ENCODE data around the gene ZNF160.
"Not testable (repeated sequence)": the region's sequence is repeated elsewhere in the genome, so short reads cannot be mapped to it uniquely, and the experiment has no call there.

Gene ZNF160

DNA sequence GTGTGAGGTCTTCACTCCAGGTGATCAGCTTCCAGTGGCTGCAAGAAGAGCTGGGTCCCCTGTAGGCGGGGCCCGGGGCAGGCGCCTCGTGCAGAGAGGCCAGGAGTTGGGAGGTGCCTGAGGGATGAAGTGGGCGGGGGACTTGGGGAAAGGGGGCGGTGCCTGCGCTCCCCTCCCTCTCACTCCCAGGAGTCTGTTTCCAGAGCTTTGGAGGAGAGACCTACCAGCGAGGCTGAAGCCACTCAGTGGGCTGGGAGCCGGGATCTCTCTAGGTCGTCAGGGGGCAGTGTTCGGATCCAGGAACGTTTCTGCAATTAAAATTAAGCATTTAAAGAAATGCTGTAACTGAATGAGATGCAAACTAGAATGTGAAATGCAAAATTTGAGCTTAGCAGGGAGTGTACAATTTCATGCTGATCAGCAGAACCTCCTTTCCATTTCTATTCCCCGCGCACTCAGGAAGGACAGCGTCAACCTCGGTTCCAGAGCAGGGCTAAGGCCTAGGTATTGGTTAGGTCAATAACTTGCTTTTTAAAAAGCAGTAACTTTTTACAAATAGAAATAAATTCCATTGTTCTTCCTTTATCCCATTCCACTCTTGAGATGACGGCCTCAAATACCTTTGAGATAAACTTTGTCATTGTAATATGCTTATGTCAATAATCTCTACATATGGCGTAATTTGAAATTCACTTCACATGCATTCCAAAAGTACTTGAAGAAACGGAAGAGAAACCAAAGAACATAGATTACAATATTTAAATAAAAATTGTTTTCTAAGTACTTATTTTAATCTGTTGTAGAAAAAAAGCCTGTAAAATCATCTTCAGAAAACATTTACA is 11.6 kb downstream of the ZNF160 start:
- no peak for DNase-seq (ENCODE audit: low spot score)

DNA sequence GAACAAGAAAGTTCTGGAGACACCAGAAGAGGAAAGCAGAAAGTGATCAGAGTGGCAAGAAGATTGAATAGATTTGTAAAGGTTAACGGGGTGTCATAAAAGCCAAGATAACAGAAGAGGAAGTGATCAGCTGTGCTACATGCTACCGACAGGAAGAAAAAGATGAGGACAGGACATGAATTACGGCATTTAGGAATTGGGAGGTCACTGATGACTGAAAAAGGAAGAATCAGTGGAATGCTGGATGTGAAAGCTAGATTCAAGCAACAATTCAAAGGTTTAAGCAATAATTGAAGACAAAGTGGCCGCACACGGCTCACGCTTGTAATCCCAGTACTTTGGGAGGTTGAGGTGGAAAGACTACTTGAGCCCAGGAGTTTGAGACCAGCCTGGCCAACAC is 15.1 kb downstream of the ZNF160 start:
- DNase-seq (ENCODE audit: low spot score), result no peak

DNA sequence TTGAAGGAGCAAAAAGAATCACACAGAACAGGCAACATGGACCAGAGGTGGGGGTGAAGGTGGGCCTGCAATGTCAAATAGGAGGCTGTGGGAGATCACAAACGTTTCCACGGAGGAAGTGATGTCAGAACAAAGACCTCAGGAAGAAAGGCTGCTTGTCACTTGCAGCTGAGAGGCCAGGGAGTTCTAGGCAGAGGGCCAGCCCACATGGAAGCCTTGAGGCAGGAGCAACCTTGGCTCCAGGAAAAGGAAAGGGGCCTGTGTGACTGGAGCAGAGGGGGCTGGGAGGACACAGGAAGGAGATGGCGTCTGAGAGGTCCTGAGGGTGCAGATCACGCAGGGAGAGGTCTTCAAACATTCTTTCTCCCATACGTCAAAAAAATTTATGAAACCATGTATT is 16.3 kb downstream of the ZNF160 start:
- DNase-seq (ENCODE audit: low spot score), result no peak

DNA sequence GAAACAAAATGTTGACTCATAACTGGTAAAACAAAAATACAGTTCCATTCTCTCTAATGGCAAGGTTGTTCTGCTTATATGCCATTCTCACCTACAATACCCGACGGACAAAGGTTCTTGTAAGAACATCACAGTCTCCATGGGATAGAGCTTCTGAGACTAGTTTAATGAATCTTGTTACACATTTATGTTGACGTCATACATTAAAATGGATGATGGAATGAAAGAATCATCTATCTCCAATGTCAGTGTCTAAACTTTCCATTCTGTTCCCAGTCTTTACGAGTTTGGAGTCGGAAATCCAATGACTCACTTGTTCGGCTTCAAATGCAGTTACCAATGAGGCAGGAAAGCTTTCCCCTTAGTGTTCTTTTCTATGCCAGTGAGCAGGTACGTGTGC is 17.7 kb downstream of the ZNF160 start:
- no peak for DNase-seq (ENCODE audit: low spot score)

DNA sequence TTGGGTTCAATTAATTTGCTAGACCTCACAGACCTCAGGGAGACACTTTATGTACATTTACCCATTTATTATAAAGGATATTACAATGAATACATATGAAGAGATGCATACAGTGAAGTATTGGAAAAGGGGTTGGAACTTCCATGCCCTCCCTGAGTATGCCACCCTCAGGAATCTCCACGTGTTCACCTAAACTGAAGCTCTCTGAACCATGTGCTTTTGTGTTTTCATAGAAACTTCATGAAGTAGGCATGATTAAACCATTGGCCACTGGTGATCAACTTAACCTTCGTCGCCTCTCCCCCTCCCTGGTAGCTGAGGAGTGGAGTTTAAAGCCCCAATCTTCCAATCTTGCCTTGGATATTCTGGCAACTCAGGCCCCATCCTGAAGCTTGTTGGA is 20.3 kb downstream of the ZNF160 start:
- DNase-seq (ENCODE audit: low spot score), result no peak

DNA sequence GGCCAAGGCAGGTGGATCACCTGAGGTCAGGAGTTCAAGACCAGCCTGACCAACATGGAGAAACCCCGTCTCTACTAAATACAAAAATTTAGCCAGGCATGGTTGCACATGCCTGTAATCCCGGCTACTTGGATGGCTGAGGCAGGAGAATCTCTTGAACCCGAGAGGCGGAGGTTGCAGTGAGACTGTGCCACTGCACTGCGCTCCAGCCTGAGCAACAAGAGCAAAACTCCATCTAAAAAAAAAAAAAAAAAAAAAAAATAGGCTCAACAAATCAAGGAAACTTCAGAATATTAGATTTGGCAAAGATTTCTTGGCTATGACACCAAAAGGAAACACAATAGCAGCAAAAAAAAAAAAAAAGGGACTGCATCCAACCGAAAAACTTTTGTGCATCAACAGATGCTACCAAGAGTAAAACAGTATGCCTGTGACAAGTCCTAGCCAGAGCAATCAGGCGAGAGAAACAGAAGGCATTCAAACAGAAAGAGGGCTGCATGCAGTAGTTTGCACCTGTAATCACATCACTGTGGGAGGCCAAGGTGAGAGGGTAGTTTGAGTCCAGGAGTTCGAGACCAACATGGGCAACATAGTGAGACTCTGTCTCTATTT is 23.8 kb downstream of the ZNF160 start:
- no peak for DNase-seq (ENCODE audit: low spot score)

DNA sequence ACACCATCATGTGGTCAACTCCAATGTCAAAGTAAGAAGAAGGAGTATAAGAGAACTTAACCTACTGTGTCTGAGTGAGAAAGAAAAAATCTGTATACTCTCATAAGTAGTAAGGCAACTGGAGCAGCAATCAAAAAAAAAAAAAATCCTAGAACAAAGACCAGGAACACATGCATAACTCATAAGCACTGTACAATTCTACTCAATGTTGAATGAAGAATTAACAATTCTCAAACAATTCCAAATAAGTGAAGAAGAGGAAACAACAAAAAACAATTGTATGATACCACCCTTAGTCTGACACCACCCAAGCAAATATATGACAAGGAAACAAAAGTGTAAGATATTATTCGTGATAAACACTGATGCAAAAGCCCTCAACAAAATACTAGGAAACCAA is 24.6 kb downstream of the ZNF160 start:
- no peak for DNase-seq (ENCODE audit: low spot score)

DNA sequence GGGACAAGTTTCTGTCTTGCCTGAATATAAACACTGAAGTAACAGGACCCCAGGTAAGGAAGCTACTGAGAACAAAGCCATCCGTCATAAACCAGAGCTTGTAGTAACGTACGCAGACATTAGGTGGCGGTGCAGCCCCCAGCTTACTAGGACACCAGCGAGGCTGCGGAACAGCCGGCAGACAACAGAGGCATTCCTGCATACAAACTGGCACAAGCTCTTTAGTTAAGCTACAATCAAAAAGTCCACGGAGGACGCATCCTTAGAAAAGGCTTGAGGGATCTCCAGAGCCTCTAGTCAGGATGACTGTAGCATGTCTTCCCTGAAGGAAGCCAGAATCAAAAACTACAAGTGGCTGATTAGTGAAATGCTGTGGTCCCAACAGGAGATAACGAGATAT is 26.2 kb downstream of the ZNF160 start:
- DNase-seq (ENCODE audit: low spot score), result no peak

DNA sequence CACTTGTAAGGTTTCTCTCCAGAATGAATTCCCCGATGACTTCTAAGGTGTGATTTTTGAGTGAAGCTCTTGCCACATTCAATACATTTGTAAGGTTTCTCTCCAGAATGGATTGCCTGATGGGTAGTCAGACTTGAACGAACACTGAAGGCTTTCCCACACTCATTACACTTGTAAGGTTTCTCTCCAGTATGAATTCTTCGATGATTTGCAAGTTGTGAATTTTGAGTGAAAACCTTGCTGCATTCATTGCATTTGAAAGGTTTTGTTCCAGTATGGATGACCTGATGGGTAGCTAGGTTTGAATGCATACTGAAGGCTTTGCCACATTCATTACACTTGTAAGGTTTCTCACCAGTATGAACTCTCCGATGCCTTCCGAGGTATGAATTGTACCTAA is 34.4 kb downstream of the ZNF160 start:
- no peak for DNase-seq (ENCODE audit: low spot score)

DNA sequence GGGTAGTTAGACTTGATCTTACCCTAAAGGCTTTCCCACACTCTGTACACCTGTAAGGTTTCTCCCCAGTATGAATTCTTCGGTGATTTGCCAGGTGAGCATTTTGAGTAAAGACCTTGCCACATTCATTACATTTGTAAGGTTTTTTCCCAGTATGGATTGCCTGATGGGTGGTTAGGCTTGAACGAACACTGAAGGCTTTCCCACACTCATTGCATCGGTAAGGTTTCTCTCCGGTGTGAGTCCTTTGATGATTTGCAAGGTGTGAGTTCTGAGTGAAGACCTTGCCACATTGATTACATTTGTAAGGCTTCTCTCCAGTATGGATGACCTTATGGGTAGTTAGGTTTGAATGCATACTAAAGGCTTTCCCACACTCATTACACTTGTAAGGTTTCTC is 35.0 kb downstream of the ZNF160 start:
- DNase-seq (ENCODE audit: low spot score), result no peak

DNA sequence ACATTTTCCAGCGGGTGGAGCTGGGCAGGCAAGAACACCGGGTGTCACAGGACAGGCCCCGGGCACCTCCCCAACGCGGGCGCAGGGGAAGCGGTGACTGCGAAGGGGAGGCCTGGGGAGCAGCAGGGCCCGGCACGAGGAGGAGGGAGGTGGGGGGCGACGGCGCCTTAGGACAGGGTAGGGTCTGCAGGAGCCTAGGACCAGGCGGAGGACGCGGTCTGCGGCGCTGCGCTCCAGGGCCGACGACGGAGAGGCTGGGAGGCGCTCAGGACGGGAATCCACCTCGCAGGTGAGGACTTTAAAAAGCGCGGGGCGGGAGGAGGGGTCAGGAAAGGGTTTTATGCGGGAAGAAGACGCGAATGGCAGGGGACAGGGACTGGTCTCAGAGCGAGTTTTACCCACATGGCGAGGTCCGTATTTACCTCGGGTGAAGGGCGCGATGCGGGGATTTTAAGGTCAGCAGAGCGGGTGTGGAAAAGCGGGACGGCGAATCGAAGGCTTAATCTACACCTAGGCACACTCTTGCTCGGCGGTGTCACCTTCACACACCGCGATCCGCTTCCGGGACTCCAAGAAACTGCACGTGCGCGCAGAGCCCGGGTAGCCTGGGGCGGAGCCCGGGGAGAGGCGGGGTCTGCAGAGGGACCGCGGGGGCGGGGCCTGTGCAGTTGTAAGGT is 45.2 kb downstream of the ZNF160 start:
- DNase-seq (ENCODE audit: low spot score), result no peak

DNA sequence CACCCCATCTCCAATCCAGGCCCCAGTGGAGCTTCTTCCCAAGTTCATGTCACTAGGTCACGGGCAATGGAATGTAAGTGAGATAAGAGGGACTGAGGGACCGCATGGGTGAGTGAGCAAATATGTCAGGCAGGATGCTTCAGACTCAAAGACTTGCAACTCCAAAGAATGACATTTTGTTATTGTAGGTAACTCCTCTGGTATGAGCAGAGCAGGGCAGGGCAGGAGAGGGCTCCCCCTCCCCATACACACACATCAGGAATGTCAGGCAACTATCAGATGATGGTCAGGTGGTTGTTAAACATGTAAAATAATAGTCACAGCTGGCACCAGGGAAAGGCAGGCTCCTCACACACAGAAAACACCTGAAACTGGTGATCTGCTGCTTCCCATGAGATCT is 48.1 kb downstream of the ZNF160 start:
- no peak for DNase-seq (ENCODE audit: low spot score)

DNA sequence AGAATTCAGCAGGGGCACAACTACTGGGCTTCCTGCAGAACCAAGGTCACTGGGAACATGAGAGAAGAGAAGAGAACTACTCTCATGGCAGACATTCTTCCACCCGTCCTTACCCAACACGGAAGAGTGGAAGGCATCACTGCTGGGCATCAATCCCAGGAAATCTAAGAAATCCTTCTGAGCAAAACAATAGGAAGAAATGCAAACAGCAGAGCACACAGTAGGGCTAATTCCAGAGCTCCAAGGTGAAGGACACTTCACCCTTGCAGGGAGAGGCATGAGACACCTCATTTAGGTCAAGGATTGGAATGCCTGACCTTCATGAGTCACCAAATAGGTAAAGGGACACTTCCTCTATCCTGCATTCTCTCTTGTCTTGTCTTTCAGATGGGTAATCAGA is 55.8 kb downstream of the ZNF160 start:
- no peak for DNase-seq (ENCODE audit: low spot score)

DNA sequence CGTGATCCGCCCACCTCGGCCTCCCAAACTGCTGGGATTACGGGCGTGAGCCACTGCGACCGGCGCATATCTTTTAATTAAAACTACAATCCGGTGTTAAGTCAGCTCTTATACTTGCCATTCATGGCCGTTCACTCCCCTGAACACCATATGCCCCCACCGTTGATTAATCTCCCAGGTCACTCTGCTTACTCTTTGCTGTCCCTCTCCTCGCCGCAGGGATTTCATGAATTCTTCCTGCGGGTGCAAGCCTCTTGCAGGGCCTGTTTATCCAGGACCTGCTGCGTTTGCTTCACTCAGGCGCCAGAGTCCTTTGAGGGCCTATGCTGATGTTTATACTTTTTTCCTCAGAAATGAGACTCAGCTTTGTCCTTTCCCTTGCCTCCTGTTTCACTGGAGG is 57.7 kb downstream of the ZNF160 start:
- DNase-seq (ENCODE audit: low spot score), result no peak

DNA sequence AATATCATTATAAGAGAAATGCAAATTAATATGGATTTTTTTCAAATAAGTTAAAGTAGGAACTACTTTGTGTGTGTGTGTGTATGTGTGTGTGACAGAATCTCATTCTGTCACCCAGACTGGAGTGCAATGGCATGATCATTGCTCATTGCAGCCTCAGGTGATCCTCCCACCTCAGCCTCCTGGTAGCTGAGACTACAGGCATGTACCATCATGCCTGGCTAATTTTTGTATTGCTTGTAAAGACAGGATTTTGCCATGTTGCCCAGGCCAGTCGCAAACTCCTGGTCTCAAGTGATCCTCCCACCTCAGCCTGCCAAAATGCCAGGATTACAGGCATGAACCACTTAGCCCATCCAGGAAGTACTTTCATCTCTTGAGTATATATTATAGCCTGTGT is 61.9 kb downstream of the ZNF160 start:
- no peak for DNase-seq (ENCODE audit: low spot score)

DNA sequence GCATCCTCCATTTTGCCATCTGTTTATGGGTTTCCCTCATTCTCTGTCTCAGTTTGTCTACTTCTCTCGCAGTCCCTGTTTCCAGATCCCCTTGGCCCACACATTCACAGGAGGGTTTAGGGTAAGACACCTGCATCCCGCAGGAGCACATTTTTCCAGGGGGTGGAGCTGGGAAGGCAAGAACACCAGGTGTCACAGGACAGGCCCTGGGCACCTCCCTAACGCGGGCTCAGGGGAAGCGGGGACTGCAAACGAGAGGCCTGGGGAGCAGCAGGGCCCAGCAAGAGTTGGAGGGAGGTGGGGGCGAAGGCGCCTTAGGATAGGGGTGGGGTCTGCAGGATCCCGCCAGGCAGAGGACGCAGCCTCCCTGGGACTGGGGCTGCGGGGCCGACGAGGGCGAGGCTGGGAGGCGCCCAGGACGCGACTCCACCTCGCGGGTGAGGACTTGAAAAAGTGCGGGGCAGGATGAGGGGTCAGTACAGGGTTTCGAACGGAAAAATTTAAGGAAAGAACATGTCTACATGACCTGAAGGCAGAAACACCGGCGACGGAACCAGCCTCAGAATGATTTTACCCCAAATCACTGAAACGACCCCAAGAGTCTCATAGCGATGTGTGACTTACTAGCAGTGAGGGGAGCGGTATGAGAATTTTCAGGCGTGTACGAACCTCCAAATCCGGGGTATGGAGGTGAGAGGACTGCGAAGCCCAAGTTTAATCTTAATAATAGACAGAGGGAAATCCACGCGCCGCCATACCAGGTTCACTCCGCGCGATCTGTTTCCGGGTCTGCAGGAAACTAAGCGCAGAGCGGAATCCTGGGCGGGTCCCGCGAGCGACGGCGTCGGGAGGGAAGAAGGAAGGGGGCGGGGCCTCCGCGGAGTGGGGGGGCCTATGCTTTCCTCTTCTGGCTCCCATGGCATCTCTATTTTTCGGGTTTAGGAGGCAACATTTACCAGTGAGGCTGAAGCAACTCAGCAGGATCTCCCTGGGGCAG is 65.8 kb downstream of the ZNF160 start:
- DNase-seq (ENCODE audit: low spot score), result no peak

DNA sequence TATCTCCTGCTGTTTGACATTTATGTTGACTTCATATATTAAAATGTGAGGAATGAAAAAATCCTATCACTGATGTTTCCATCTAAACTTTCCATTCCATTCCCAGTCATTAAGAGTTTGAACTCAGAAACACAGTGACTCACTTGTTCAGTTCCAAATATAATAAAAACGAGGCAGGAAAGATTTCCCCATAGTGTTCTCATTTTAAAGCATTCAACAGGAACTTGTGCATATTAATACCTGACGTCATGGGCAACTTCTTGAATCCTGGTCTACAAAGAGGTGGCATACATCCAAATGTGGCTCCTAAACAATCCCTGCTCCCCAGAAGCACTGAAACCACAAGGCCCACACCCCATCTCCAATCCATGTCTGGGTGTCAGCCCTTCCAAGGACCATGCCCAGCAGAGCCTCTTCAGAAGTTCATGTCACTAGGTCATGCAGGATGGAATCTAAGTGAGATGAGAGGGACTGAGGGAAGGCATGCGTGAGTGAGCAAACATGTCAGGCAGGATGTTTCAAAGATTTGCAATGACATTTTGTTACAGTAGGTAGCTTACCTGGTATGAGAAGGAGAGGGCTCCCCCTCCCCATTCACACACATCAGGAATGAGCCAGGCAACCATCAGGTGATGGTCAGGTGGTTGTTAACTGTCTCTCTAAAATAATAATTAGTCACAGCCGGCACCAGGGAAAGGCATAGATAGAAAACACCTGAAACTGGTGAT is 68.1 kb downstream of the ZNF160 start:
- DNase-seq (ENCODE audit: low spot score), result no peak

DNA sequence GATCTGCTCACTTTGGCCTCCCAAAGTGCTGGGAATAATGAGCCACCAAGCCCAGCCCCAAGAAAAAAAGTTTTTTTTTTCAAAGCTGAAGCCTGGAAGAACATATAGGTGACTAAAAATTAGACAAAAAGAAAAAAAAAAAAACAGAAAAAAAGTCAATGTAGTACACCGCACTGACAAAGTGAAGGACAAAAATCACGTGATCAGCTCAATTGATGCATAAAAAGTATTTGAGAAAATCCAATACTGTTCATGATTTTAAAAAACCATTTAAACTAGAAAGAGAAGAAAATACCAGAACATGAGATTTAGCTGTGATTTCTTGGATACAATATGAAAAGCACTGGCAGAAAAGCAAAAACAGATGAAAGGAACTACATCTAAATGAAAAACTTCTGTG is 69.2 kb downstream of the ZNF160 start:
- DNase-seq (ENCODE audit: low spot score), result no peak

DNA sequence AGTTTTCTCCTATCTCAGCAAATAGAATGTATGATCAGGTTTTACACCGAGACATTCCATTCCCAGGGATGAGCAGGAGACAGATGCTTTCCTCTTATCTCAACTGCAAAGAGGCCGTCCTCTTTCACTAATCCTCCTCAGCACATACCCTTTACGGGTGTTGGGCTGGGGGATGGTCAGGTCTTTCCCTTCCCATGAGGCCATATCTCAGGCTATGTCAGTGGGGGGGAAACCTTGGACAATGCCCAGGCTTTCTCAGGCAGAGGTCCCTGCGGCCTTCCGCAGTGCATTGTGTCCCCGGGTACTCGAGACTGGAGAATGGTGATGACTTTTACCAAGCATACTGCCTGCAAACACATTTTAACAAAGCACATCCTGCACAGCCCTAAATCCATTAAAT is 74.9 kb downstream of the ZNF160 start:
- DNase-seq (ENCODE audit: low spot score), result not testable (repeated sequence)

DNA sequence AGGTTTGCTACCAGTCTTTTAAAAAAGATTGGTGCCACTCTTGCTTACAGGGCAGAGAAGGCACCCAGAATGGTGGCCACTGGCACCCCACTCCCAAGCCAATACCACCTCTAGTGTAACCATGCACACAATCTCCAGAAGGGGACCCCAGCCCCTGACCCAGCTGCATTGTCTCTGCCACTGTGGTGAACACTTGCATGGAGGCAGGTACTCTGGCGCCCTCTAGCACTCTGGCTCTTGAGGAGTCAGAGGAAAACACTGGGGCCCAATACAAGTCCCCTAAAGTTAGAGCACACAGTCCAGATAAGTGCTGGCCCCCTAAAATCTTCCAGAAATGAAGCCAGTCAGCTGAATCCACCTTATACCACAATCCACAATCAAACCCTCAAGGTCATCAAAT is 83.5 kb downstream of the ZNF160 start:
- DNase-seq (ENCODE audit: low spot score), result no peak

All from left forelimb (tissue), 1 donor.